Vagina (tissue), 2 donors: Measurements from ENCODE around the gene CRTAP.

Experiments used
- POLR2A ChIP-seq, 2 donors: fragments of 450-650 bp; IDR thresholded peaks; one replicate each; pipeline ENCODE4 v1.6.1; 2017; ENCODE audit warnings: antibody characterized with exemption in 2 of 2, mild to moderate bottlenecking in 2 of 2, moderate library complexity in 2 of 2
- TF ChIP-seq, protein P1 (sequence below), 3 experiments: fragments of 450-650 bp in 2 of 3; fragments of 200-600 bp in 1 of 3; sonication (generic) in 1 of 3; IDR thresholded peaks; one replicate each; pipeline ENCODE4 v1.5.1; 2017 to 2019; ENCODE audit warnings: antibody characterized with exemption in 3 of 3, mild to moderate bottlenecking in 2 of 3, moderate library complexity in 2 of 3

DNA sequence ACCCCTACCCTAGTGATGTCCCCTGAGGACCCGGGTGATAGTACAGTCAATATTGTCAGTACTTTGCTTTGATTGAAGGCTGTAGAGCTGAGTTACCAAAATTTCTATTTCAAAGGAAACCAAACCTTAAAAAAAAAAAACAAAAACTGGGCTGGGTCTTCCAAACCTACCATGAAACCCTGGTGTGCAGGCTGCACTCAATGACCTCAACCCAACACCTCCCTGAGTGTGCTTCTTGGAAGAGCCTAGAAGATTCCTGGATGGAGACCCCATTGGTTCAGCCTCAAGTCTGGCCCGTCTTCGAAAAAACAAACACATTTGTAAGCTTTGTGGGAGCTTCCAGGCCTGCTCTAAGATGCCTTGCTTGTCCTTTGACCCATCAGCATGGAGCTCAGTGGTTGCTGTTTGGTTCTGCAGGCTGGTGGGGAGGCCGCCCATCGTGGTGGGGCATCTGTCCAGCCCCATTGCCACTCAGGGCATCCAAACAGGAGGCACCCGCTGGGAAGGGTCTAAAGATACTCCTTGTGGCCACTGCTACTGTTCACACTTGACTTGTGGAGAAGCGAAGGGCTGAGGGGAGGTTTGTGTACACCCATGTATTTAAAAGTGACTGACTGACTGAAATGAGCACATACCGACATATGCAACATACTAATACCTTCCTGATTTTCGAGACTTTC lies 32.2 kb downstream of the CRTAP start:
- TF ChIP-seq, protein P1, sequence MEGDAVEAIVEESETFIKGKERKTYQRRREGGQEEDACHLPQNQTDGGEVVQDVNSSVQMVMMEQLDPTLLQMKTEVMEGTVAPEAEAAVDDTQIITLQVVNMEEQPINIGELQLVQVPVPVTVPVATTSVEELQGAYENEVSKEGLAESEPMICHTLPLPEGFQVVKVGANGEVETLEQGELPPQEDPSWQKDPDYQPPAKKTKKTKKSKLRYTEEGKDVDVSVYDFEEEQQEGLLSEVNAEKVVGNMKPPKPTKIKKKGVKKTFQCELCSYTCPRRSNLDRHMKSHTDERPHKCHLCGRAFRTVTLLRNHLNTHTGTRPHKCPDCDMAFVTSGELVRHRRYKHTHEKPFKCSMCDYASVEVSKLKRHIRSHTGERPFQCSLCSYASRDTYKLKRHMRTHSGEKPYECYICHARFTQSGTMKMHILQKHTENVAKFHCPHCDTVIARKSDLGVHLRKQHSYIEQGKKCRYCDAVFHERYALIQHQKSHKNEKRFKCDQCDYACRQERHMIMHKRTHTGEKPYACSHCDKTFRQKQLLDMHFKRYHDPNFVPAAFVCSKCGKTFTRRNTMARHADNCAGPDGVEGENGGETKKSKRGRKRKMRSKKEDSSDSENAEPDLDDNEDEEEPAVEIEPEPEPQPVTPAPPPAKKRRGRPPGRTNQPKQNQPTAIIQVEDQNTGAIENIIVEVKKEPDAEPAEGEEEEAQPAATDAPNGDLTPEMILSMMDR (IDR thresholded peaks at IDR 0.05), result no peak
- no peak for TF ChIP-seq POLR2A (IDR thresholded peaks at IDR 0.05)
